CD4-positive, alpha-beta T cell (primary cell): ENCODE measurements around the gene PTPN12. TPM values are rescaled to one million over a fixed set of nuclear protein-coding genes. Genes with fewer than 3 reads are reported as not detected.
"Not testable (repeated sequence)": the region's sequence is repeated elsewhere in the genome, so short reads cannot be mapped to it uniquely, and the experiment has no call there.

ENCODE experiments used
- ATAC-seq: fragments of 200-7000 bp; cut with Tn5 transposase; one replicate; pipeline ENCODE4 v1.10.0; 2022; ENCODE audit warnings: mild to moderate bottlenecking; ENCODE audit not compliant: poor library complexity
- CTCF ChIA-PET: fragments of 350-600 bp; sonication (Branson Sonifier 250); formaldehyde crosslinking; loops from one replicate; lab custom pipeline; 2021; ENCODE audit warnings: antibody characterized with exemption, inconsistent platforms; lab: Charles Lee
- POLR2A ChIA-PET: fragments of 350-600 bp; sonication (Branson Sonifier 250); formaldehyde crosslinking; loops from one replicate; lab custom pipeline; 2021; ENCODE audit warnings: antibody characterized with exemption, inconsistent platforms; lab: Charles Lee
- DNase-seq, 14 experiments: peaks; one replicate each; pipeline ENCODE4 v3.0.0-alpha.2; 2013 to 2020; ENCODE audit warnings: mixed read lengths in 2 of 14
- H3K27ac ChIP-seq, 2 donors: one replicate each; pipeline versions ENCODE4 v1.5.1 to v1.7.0; 2013; ENCODE audit warnings: low read length in 2 of 2, low read depth in 1 of 2, mild to moderate bottlenecking in 1 of 2
- H3K27me3 ChIP-seq, 2 experiments: 1 replicate in 1 of 2; 2 replicates in 1 of 2; pipeline versions ENCODE4 v1.6.1 to v1.7.0; 2013; ENCODE audit warnings: low read length in 2 of 2, control low read depth in 1 of 2, mild to moderate bottlenecking in 1 of 2, moderate library complexity in 1 of 2; ENCODE audit not compliant: insufficient read depth in 2 of 2, control insufficient read depth in 1 of 2
- H3K36me3 ChIP-seq: one replicate; pipeline ENCODE4 v1.6.1; 2013; ENCODE audit warnings: low read length, control low read depth; ENCODE audit not compliant: insufficient read depth
- H3K4me1 ChIP-seq: one replicate; pipeline ENCODE4 v1.6.1; 2013; ENCODE audit warnings: low read length, control low read depth; ENCODE audit not compliant: insufficient read depth
- H3K4me3 ChIP-seq: one replicate; pipeline ENCODE4 v1.5.1; 2013; ENCODE audit warnings: mild to moderate bottlenecking, low read length, moderate library complexity
- H3K9me3 ChIP-seq, 2 experiments: 1 replicate in 1 of 2; 2 replicates in 1 of 2; pipeline versions ENCODE4 v1.6.1 to v1.7.0; 2013; ENCODE audit warnings: low read length in 2 of 2, mild to moderate bottlenecking in 2 of 2, control low read depth in 1 of 2, moderate library complexity in 1 of 2; ENCODE audit not compliant: control insufficient read depth in 1 of 2, insufficient read depth in 1 of 2
- H3K27ac Mint-ChIP-seq: one replicate; pipeline ENCODE4 v1.8.0; 2020; ENCODE audit warnings: mixed read lengths
- H3K27me3 Mint-ChIP-seq: one replicate; pipeline ENCODE4 v1.8.0; 2021; ENCODE audit warnings: mixed read lengths
- H3K36me3 Mint-ChIP-seq: one replicate; pipeline ENCODE4 v1.8.0; 2021; ENCODE audit warnings: low read depth, mixed read lengths
- H3K4me1 Mint-ChIP-seq: one replicate; pipeline ENCODE4 v1.8.0; 2021; ENCODE audit warnings: low read depth, mixed read lengths
- H3K4me3 Mint-ChIP-seq: one replicate; pipeline ENCODE4 v1.8.0; 2020; ENCODE audit warnings: mild to moderate bottlenecking, mixed read lengths
- H3K9me3 Mint-ChIP-seq: one replicate; pipeline ENCODE4 v1.8.0; 2020; ENCODE audit warnings: mixed read lengths
- intact Hi-C, 2 experiments: fragments of 100-400 bp; cut with DNase I in 1 of 2; cut with micrococcal nuclease in 1 of 2; formaldehyde crosslinking; loops; one replicate each; pipeline versions ENCODE4 v1.15.1 to v1.9.0; 2023 to 2025; cut with DNase I, micrococcal nuclease
- total RNA-seq, 174 experiments: library from RNA in 2 of 174; stranded (reverse) in 2 of 174; gene quantifications; one replicate each; pipeline ENCODE4 v1.2.3 and lab custom pipeline; 2021 to 2026
- TF ChIP-seq, protein P1 (sequence below): fragments of 200-600 bp; IDR thresholded peaks from one replicate; pipeline ENCODE4 v1.8.0; 2022; ENCODE audit warnings: antibody characterized with exemption, mild to moderate bottlenecking

Gene PTPN12
- total RNA-seq, 2 experiments from 2014 or later, result 11.7 to 14.8 TPM

DNA sequence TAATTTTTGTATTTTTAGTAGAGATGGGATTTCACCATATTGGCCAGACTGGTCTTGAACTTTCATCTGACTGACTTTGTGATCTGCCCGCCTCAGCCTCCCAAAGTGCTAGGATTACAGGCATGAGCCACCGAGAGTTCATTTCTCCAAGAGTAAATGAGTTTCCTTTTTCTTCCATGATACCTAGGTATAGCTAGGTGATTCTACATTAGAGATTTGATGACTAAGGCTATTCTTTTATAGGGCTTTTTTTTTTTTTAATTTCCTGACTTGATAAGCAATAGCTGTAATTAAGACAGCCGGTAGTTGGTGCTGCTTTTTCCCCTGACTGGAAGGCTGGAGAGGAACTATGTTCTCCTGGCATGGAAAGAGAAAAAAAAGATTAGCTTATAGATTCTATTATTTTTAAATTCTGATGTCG, 3.3 kb downstream of the PTPN12 start:
- TF ChIP-seq, protein P1, sequence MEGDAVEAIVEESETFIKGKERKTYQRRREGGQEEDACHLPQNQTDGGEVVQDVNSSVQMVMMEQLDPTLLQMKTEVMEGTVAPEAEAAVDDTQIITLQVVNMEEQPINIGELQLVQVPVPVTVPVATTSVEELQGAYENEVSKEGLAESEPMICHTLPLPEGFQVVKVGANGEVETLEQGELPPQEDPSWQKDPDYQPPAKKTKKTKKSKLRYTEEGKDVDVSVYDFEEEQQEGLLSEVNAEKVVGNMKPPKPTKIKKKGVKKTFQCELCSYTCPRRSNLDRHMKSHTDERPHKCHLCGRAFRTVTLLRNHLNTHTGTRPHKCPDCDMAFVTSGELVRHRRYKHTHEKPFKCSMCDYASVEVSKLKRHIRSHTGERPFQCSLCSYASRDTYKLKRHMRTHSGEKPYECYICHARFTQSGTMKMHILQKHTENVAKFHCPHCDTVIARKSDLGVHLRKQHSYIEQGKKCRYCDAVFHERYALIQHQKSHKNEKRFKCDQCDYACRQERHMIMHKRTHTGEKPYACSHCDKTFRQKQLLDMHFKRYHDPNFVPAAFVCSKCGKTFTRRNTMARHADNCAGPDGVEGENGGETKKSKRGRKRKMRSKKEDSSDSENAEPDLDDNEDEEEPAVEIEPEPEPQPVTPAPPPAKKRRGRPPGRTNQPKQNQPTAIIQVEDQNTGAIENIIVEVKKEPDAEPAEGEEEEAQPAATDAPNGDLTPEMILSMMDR, result no peak
- DNase-seq (no peak), ATAC-seq (no peak)
- peaks cover 19% of the 10 kb centered on the region for H3K4me1 ChIP-seq
- Mint-ChIP-seq H3K27ac (no peak overlapping the region), H3K4me3 (peak overlapping the region; percentile 54), H3K27me3 (no peaks in the 10 kb centered on the region), H3K9me3 (no peaks in the 10 kb centered on the region), H3K36me3 (no peaks in the 10 kb centered on the region), H3K4me1 (peaks cover 49% of the 10 kb centered on the region)
- intact Hi-C loops, result no loop called here
- H3K9me3 ChIP-seq, result no peaks in the 10 kb centered on the region
- H3K27ac ChIP-seq, result no peak overlapping the region
- ChIA-PET POLR2A (no interaction called here), CTCF (interaction anchor here (1.2 kb wide), 1 partner anchor 111 kb away, joined by 3 read pairs; no protein-coding TSS in a partner anchor)
- H3K27me3 ChIP-seq, result no peaks in the 10 kb centered on the region
- H3K4me3 ChIP-seq, result no peak overlapping the region
- no peaks in the 10 kb centered on the region for H3K36me3 ChIP-seq

DNA sequence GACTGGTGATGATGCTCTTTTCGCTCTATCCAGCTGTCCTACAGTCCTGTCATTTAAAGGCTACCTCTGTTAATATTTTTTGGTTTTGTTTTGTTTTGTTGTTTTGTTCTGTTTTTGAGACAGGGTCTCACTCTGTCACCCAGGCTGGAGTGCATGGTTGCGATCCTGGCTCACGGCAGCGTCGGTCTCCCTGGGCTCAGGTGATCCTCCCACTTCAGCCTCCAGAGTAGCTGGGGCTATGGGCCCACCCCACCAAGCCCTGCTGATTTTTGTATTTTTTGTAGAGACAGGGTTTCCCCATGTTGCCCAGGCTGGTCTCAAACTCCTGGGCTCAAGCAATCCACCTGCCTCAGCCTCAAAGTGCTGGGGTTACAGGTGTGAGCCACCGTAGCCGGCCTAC, 3.9 kb downstream of the PTPN12 start:
- intact Hi-C loops, H3K27ac Mint-ChIP-seq, POLR2A ChIA-PET, H3K27ac ChIP-seq, H3K9me3 Mint-ChIP-seq, H3K27me3 ChIP-seq, H3K36me3 ChIP-seq, H3K9me3 ChIP-seq, H3K4me3 ChIP-seq, H3K36me3 Mint-ChIP-seq, H3K27me3 Mint-ChIP-seq, ATAC-seq, DNase-seq: not testable (repeated sequence)
- Mint-ChIP-seq H3K4me1 (peaks cover 44% of the 10 kb centered on the region), H3K4me3 (peak overlapping the region; percentile 4)
- CTCF ChIA-PET, result interaction anchor here (1.2 kb wide), 1 partner anchor 111 kb away, joined by 3 read pairs; no protein-coding TSS in a partner anchor
- peaks cover 17% of the 10 kb centered on the region for H3K4me1 ChIP-seq

DNA sequence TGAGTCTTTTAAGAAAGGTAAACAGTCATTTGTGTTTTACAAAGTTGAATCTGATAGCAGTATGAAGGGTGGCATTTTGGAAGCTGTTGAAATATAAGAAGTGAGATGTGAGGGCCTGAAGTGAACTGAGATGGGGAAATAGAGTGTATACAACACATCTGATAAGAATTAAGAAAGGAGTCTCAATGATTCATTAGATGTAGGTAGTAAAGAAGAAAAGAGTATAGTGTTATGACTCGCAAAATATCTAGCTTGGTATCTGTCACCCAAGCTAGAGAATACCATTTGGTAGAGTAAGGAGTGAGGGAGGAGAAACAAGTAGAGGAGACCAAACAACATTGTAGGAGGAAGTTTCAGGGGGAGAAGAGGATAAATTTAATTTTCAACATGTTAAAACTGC, 5.3 kb downstream of the PTPN12 start:
- ChIA-PET POLR2A (interaction anchor here (1.0 kb wide), 1 partner anchor 127 kb away, joined by 3 read pairs; no protein-coding TSS in a partner anchor), CTCF (interaction anchor here (1.6 kb wide), 1 partner anchor 10 kb away, joined by 4 read pairs; no protein-coding TSS in a partner anchor)
- peaks cover 13% of the 10 kb centered on the region for H3K4me1 ChIP-seq
- intact Hi-C loops, result no loop called here
- no peak overlapping the region for H3K27ac ChIP-seq
- peak overlapping the region; percentile 4 for H3K27ac Mint-ChIP-seq
- peaks cover 50% of the 10 kb centered on the region for H3K4me1 Mint-ChIP-seq
- DNase-seq (no peak), ATAC-seq (no peak)
- H3K9me3 ChIP-seq, result no peaks in the 10 kb centered on the region
- H3K27me3 ChIP-seq, result no peaks in the 10 kb centered on the region
- no peak overlapping the region for H3K4me3 Mint-ChIP-seq
- no peaks in the 10 kb centered on the region for H3K36me3 Mint-ChIP-seq
- H3K36me3 ChIP-seq, result no peaks in the 10 kb centered on the region
- H3K4me3 ChIP-seq, result no peak overlapping the region
- H3K9me3 Mint-ChIP-seq, result no peaks in the 10 kb centered on the region
- no peaks in the 10 kb centered on the region for H3K27me3 Mint-ChIP-seq
- TF ChIP-seq, protein P1, result no peak

DNA sequence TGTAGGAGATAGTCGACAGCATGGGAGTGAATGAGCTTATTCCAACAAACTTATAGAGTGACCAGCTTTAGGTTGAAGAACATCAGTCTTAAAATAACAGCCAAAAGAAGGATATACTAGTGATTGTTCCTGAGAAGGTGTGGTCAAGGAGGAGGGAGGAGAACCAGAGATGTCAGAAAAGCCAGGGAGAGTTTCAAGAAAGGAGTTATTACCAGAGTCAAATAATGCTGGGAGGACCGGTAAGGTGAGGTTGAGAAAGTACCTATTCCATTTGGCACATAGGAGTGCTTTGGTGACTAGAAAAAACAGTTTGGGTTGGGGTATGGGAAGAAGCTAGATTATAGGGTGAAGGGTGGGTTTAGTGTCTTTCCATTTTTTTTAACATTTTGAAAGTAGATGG, 5.8 kb downstream of the PTPN12 start:
- ATAC-seq (no peak), DNase-seq (no peak)
- ChIA-PET POLR2A (interaction anchor here (1.0 kb wide), 1 partner anchor 128 kb away, joined by 3 read pairs; no protein-coding TSS in a partner anchor), CTCF (interaction anchor here (1.6 kb wide), 1 partner anchor 10 kb away, joined by 4 read pairs; no protein-coding TSS in a partner anchor)
- H3K27ac ChIP-seq, result no peak overlapping the region
- peaks cover 12% of the 10 kb centered on the region for H3K4me1 ChIP-seq
- intact Hi-C loops, result no loop called here
- no peak overlapping the region for H3K4me3 ChIP-seq
- H3K36me3 ChIP-seq, result no peaks in the 10 kb centered on the region
- Mint-ChIP-seq H3K27ac (peak overlapping the region; percentile 4), H3K4me3 (no peak overlapping the region), H3K36me3 (no peaks in the 10 kb centered on the region), H3K27me3 (no peaks in the 10 kb centered on the region), H3K9me3 (no peaks in the 10 kb centered on the region), H3K4me1 (peaks cover 55% of the 10 kb centered on the region)
- no peaks in the 10 kb centered on the region for H3K9me3 ChIP-seq
- H3K27me3 ChIP-seq, result no peaks in the 10 kb centered on the region
- TF ChIP-seq, protein P1, result no peak
